Naive thymus-derived CD4-positive, alpha-beta T cell (primary cell): Measurements from ENCODE around the gene OPN3. TPM values are rescaled to one million over a fixed set of nuclear protein-coding genes. Genes with fewer than 3 reads are reported as not detected.
A peak's percentile ranks its signal among the peaks of the same experiment; 100 is the strongest.

Experiments
- ATAC-seq: fragments of 150-1000 bp; cut with Tn5 transposase; 2 replicates; pipeline ENCODE4 v1.10.0; 2021; ENCODE audit warnings: mild to moderate bottlenecking, moderate library complexity
- CTCF ChIA-PET: fragments of 350-600 bp; sonication (Branson Sonifier 250); formaldehyde crosslinking; loops from one replicate; lab custom pipeline; 2021; ENCODE audit warnings: antibody characterized with exemption; lab: Charles Lee
- POLR2A ChIA-PET: fragments of 350-600 bp; sonication (Branson Sonifier 250); formaldehyde crosslinking; loops from one replicate; lab custom pipeline; 2021; ENCODE audit warnings: antibody characterized with exemption, inconsistent platforms; lab: Charles Lee
- DNase-seq, 9 donors: peaks; one replicate each; pipeline versions ENCODE4 v3.0.0 to v3.0.0-alpha.2; 2020 to 2022; ENCODE audit warnings: mixed read lengths in 1 of 9
- H3K27ac ChIP-seq: one replicate; pipeline ENCODE4 v1.7.0; 2013; ENCODE audit warnings: mild to moderate bottlenecking, low read depth, low read length, moderate library complexity
- H3K27me3 ChIP-seq, 2 donors: one replicate each; pipeline ENCODE4 v1.7.0; 2013; ENCODE audit warnings: low read length in 2 of 2, mild to moderate bottlenecking in 2 of 2, moderate library complexity in 2 of 2; ENCODE audit not compliant: control insufficient read depth in 2 of 2, insufficient read depth in 2 of 2
- H3K36me3 ChIP-seq, 3 experiments: 1 replicate in 2 of 3; 2 replicates in 1 of 3; pipeline ENCODE4 v1.7.0; 2013; ENCODE audit warnings: low read length in 3 of 3, mild to moderate bottlenecking in 3 of 3, moderate library complexity in 1 of 3; ENCODE audit not compliant: insufficient read depth in 3 of 3, control insufficient read depth in 2 of 3
- H3K4me1 ChIP-seq, 2 donors: one replicate each; pipeline ENCODE4 v1.7.0; 2013; ENCODE audit warnings: low read length in 2 of 2, mild to moderate bottlenecking in 2 of 2, moderate library complexity in 1 of 2; ENCODE audit not compliant: control insufficient read depth in 2 of 2, insufficient read depth in 2 of 2
- H3K4me3 ChIP-seq: 2 replicates; pipeline ENCODE4 v1.7.0; 2013; ENCODE audit warnings: mild to moderate bottlenecking, low read length
- H3K9me3 ChIP-seq, 3 experiments: 1 replicate in 2 of 3; 2 replicates in 1 of 3; pipeline ENCODE4 v1.7.0; 2013; ENCODE audit warnings: low read length in 3 of 3; ENCODE audit not compliant: control insufficient read depth in 2 of 3
- H3K27ac Mint-ChIP-seq, 9 donors: one replicate each; pipeline ENCODE4 v1.8.0; 2020 to 2022; ENCODE audit warnings: mixed read lengths in 9 of 9, mild to moderate bottlenecking in 8 of 9, moderate library complexity in 5 of 9, inconsistent platforms in 2 of 9
- H3K27me3 Mint-ChIP-seq, 5 donors: one replicate each; pipeline ENCODE4 v1.8.0; 2021 to 2022; ENCODE audit warnings: mixed read lengths in 5 of 5, mild to moderate bottlenecking in 1 of 5
- H3K36me3 Mint-ChIP-seq, 5 donors: one replicate each; pipeline ENCODE4 v1.8.0; 2020 to 2022; ENCODE audit warnings: mixed read lengths in 5 of 5, mild to moderate bottlenecking in 3 of 5, inconsistent platforms in 1 of 5
- H3K4me1 Mint-ChIP-seq, 7 donors: one replicate each; pipeline ENCODE4 v1.8.0; 2020 to 2022; ENCODE audit warnings: mixed read lengths in 7 of 7, mild to moderate bottlenecking in 3 of 7, inconsistent platforms in 1 of 7
- H3K4me3 Mint-ChIP-seq, 10 donors: one replicate each; pipeline ENCODE4 v1.8.0; 2020 to 2022; ENCODE audit warnings: mild to moderate bottlenecking in 10 of 10, mixed read lengths in 10 of 10, moderate library complexity in 6 of 10, inconsistent platforms in 2 of 10
- H3K9me3 Mint-ChIP-seq, 11 donors: one replicate each; pipeline ENCODE4 v1.8.0; 2020 to 2022; ENCODE audit warnings: mixed read lengths in 11 of 11, mild to moderate bottlenecking in 4 of 11, inconsistent platforms in 1 of 11, moderate library complexity in 1 of 11
- intact Hi-C, 2 donors: fragments of 100-400 bp; cut with micrococcal nuclease; formaldehyde crosslinking; loops; one replicate each; pipeline ENCODE4 v1.15.1; 2023
- polyA plus RNA-seq, 2 donors: library from polyadenylated mRNA; unstranded; fragments of 300-500 nt; fragmentation: Illumina TruSeq; gene quantifications; one replicate each; pipeline ENCODE4 v1.2.3, GENCODE V29; 2021
- total RNA-seq, 6 experiments: library from RNA in 5 of 6; stranded (reverse) in 5 of 6; gene quantifications; 1 replicate in 5 of 6; 2 replicates in 1 of 6; pipeline ENCODE4 v1.2.3 and lab custom pipeline; 2021 to 2026

The OPN3 gene
- total and polyA plus RNA-seq, 7 experiments from 2014 or later, result 3.6 to 32.7 (median 10.9) TPM

- H3K4me3 Mint-ChIP-seq, result peak overlapping the region in 2 of 10 donors; percentile 80 to 89
Observed at GRCh38 chr1:241641773-241642592, 1.8 kb upstream of the OPN3 start.

DNA sequence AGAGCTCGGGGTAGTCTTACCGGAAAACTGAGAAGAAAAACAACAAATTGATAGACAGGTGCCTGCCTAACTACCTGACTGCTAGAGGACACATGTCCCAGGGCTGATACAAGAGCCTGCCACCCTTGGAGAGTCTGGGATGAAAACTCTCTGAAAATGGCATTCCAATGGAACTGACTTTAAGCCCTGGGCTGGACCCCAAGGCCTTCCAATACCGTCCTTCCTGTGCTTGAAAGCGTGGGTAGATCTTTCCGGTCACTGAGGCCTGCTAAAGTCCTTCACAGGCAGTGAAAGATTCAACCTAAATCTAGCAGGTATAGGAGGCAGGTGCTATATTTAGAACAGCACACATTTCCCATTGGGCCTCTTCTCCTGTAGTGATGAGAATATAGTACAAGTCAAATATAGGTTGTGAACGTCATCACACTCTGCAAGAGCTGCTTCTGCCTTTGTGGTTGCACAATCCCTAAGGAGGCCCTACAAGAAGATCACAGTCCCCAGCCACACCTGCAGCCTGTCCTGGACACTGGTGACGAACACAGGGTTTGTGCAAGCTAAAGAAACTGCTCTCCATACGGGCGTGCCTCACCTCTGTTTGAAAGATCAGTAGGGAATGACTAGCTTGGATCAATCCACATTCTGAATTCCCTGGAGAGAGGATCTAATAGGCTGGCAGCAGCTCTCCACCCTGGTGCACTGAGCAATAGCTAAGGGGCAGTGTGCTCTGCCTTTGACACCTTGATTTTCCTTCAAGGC, 876 bp upstream of the OPN3 start:
- intact Hi-C loops, result loop anchor here (1.0 to 10.0 kb wide), 11 partner anchors 13 to 1614 kb away; partner anchors contain the start of genes CEP170 (in 2 of the 2), FH (in 2 of the 2) and SDCCAG8 (in 1 of the 2)
- Histone ChIP-seq H3K9me3 (no peaks in the 10 kb centered on the region), H3K4me3 (peak overlapping the region; percentile 55), H3K27me3 (no peaks in the 10 kb centered on the region), H3K27ac (peak overlapping the region; percentile 62), H3K36me3 (peaks cover 0 to 3% (median 0%) of the 10 kb centered on the region in 3 experiments), H3K4me1 (peaks cover 0 to 20% of the 10 kb centered on the region in 2 donors)
- no peaks in the 10 kb centered on the region for H3K27me3 Mint-ChIP-seq
- peak overlapping the region; percentile 69 to 97 (median 91) for H3K27ac Mint-ChIP-seq
- peak in 1 of 9 donors; percentile 5 for DNase-seq
- CTCF ChIA-PET, result interaction anchor here (1.0 kb wide), 1 partner anchor 14 kb away, joined by 6 read pairs; no protein-coding TSS in a partner anchor
- H3K4me1 Mint-ChIP-seq, result peaks cover 25 to 41% (median 37%) of the 10 kb centered on the region in 7 donors
- ATAC-seq, result no peak
- POLR2A ChIA-PET, result interaction anchor here (0.9 to 1.8 kb wide), 8 partner anchors 11 to 1614 kb away, joined by 3 to 9 read pairs (median 6); partner anchors contain the start of genes CEP170 and FH
- peak overlapping the region; percentile 70 to 91 (median 86) for H3K4me3 Mint-ChIP-seq
- H3K36me3 Mint-ChIP-seq, result peaks cover 0 to 18% (median 0%) of the 10 kb centered on the region in 5 donors
- H3K9me3 Mint-ChIP-seq, result peaks cover 0 to 6% (median 2%) of the 10 kb centered on the region in 11 donors

More at GRCh38 chr1:241641773-241642592, 1.8 kb upstream of the OPN3 start:
- CTCF ChIA-PET, result interaction anchor here (1.0 kb wide), 1 partner anchor 15 kb away, joined by 6 read pairs; no protein-coding TSS in a partner anchor
- Histone ChIP-seq H3K4me3 (no peak overlapping the region), H3K4me1 (peaks cover 0 to 20% of the 10 kb centered on the region in 2 donors), H3K36me3 (peaks cover 0 to 3% (median 0%) of the 10 kb centered on the region in 3 experiments), H3K9me3 (no peaks in the 10 kb centered on the region), H3K27ac (no peak overlapping the region), H3K27me3 (no peaks in the 10 kb centered on the region)
- DNase-seq (no peak), ATAC-seq (no peak)
- peaks cover 0 to 13% (median 0%) of the 10 kb centered on the region in 5 donors for H3K36me3 Mint-ChIP-seq
- peaks cover 18 to 33% (median 29%) of the 10 kb centered on the region in 7 donors for H3K4me1 Mint-ChIP-seq
- intact Hi-C loops, result loop anchor here (2.0 to 10.0 kb wide), 2 partner anchors 65 to 1613 kb away; partner anchors contain the start of genes CEP170 (in 1 of the 2) and SDCCAG8 (in 1 of the 2)
- H3K9me3 Mint-ChIP-seq, result peaks cover 0 to 6% (median 2%) of the 10 kb centered on the region in 11 donors
- H3K27ac Mint-ChIP-seq, result peak overlapping the region in 7 of 9 donors; percentile 22 to 95 (median 83)
- POLR2A ChIA-PET, result no interaction called here
- H3K27me3 Mint-ChIP-seq, result no peaks in the 10 kb centered on the region

- Histone ChIP-seq H3K4me1 (peaks cover 0 to 20% of the 10 kb centered on the region in 2 donors), H3K4me3 (peak overlapping the region; percentile 84), H3K27me3 (no peaks in the 10 kb centered on the region), H3K9me3 (no peaks in the 10 kb centered on the region), H3K27ac (peak overlapping the region; percentile 82), H3K36me3 (peaks cover 0 to 3% (median 0%) of the 10 kb centered on the region in 3 experiments)
- POLR2A ChIA-PET, result interaction anchor here (0.6 to 1.8 kb wide), 8 partner anchors 10 to 1615 kb away, joined by 3 to 9 read pairs (median 4); partner anchors contain the start of genes CEP170 and FH
- peak overlapping the region; percentile 79 to 92 (median 88) for H3K4me3 Mint-ChIP-seq
- peaks cover 0 to 7% (median 3%) of the 10 kb centered on the region in 11 donors for H3K9me3 Mint-ChIP-seq
- CTCF ChIA-PET, result no interaction called here
- DNase-seq (peak in 3 of 9 donors; percentile 18 to 52 (median 21)), ATAC-seq (no peak)
- peaks cover 25 to 52% (median 49%) of the 10 kb centered on the region in 7 donors for H3K4me1 Mint-ChIP-seq
- peak overlapping the region; percentile 32 to 90 (median 71) for H3K27ac Mint-ChIP-seq
- H3K27me3 Mint-ChIP-seq, result no peaks in the 10 kb centered on the region
- intact Hi-C loops, result loop anchor here (1.0 to 10.0 kb wide), 11 partner anchors 11 to 1616 kb away; partner anchors contain the start of genes CEP170 (in 2 of the 2), FH (in 2 of the 2) and SDCCAG8 (in 1 of the 2)
- H3K36me3 Mint-ChIP-seq, result peaks cover 8 to 27% (median 11%) of the 10 kb centered on the region in 5 donors
Observed at GRCh38 chr1:241639623-241640148, 483 bp downstream of the OPN3 start.

DNA sequence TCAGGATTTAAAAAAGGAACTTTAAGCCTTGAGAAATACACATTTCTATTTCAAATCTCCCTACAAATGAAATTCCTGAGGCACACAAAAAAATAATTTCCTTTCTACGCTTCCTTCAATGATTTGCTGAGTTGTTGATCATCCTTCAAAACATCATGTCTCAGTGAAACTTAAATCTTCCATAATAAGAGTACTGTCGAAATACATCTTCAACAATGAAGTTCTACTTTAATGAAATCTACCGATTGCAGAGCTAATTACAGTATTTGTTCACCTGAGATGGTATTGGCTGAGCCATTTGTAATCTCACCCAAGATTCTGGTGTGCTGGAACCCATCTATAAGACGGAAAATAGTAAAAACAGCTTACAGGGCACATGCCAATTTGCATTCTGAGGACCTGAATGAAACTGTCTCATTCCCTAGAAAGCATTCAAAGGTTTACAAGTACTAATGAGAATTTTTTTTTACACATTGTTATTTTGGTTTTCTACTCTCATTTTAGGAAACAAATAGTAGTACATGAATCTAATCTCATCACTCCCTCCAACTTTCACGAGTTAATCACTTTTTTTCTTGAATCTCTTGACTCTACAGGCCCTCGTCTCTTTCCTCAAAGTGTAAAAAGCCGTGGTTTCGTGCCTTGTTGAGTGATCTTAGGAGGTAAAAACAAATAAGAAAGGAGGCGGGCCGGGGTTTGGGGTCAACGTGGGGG, 1.1 kb downstream of the OPN3 start:
- peak in 5 of 9 donors; percentile 5 to 27 (median 18) for DNase-seq
- Mint-ChIP-seq H3K4me3 (peak overlapping the region; percentile 79 to 92 (median 88)), H3K36me3 (peaks cover 8 to 33% (median 15%) of the 10 kb centered on the region in 5 donors), H3K4me1 (peaks cover 25 to 56% (median 49%) of the 10 kb centered on the region in 7 donors), H3K27me3 (no peaks in the 10 kb centered on the region), H3K27ac (peak overlapping the region; percentile 22 to 90 (median 71)), H3K9me3 (peaks cover 0 to 7% (median 3%) of the 10 kb centered on the region in 11 donors)
- peak overlapping the region; percentile 84 for H3K4me3 ChIP-seq
- peak overlapping the region; percentile 82 for H3K27ac ChIP-seq
- ChIA-PET POLR2A (interaction anchor here (0.6 to 0.7 kb wide), 4 partner anchors 12 to 83 kb away, joined by 3 read pairs; no protein-coding TSS in a partner anchor), CTCF (no interaction called here)
- H3K9me3 ChIP-seq, result no peaks in the 10 kb centered on the region
- peaks cover 0 to 20% of the 10 kb centered on the region in 2 donors for H3K4me1 ChIP-seq
- no peak for ATAC-seq
- intact Hi-C loops, result no loop called here
- no peaks in the 10 kb centered on the region for H3K27me3 ChIP-seq
- H3K36me3 ChIP-seq, result peaks cover 0 to 3% (median 0%) of the 10 kb centered on the region in 3 experiments

GRCh38 chr1:241638099-241638682, 2.0 kb downstream of the OPN3 start:
- no peak for ATAC-seq
- Histone ChIP-seq H3K4me3 (no peak overlapping the region), H3K4me1 (peaks cover 0 to 20% of the 10 kb centered on the region in 2 donors), H3K27me3 (no peaks in the 10 kb centered on the region), H3K36me3 (peaks cover 0 to 3% (median 0%) of the 10 kb centered on the region in 3 experiments), H3K9me3 (no peaks in the 10 kb centered on the region), H3K27ac (peak overlapping the region; percentile 3)
- H3K4me3 Mint-ChIP-seq, result peak overlapping the region; percentile 1 to 91 (median 78)
- CTCF ChIA-PET, result interaction anchor here (0.6 kb wide), 1 partner anchor 11 kb away, joined by 3 read pairs; no protein-coding TSS in a partner anchor
- peak overlapping the region in 4 of 9 donors; percentile 5 to 85 (median 8) for H3K27ac Mint-ChIP-seq
- H3K9me3 Mint-ChIP-seq, result peaks cover 0 to 7% (median 3%) of the 10 kb centered on the region in 11 donors
- H3K27me3 Mint-ChIP-seq, result no peaks in the 10 kb centered on the region
- intact Hi-C loops, result no loop called here
- H3K4me1 Mint-ChIP-seq, result peaks cover 25 to 57% (median 48%) of the 10 kb centered on the region in 7 donors
- peaks cover 8 to 34% (median 15%) of the 10 kb centered on the region in 5 donors for H3K36me3 Mint-ChIP-seq
- POLR2A ChIA-PET, result interaction anchor here (0.6 to 0.7 kb wide), 2 partner anchors 17 to 72 kb away, joined by 3 read pairs; no protein-coding TSS in a partner anchor
- DNase-seq, result no peak
